HG03520 (cell line): Measurements from ENCODE around the gene TYROBP.
"Not testable (repeated sequence)": the region's sequence is repeated elsewhere in the genome, so short reads cannot be mapped to it uniquely, and the experiment has no call there.

Source experiments
- ATAC-seq: cut with Tn5 transposase; IDR thresholded peaks from one replicate; pipeline ENCODE4 v1.9.1; 2021; ENCODE audit warnings: mild to moderate bottlenecking, moderate library complexity; ENCODE audit not compliant: unreplicated experiment

The TYROBP gene

GRCh38 chr19:35908010-35908441 lies at the start of gene TYROBP:
TYROBP (minus strand) TSS chr19:35908295; CDS start chr19:35908228, 67 bp downstream.
- no peak for ATAC-seq

DNA sequence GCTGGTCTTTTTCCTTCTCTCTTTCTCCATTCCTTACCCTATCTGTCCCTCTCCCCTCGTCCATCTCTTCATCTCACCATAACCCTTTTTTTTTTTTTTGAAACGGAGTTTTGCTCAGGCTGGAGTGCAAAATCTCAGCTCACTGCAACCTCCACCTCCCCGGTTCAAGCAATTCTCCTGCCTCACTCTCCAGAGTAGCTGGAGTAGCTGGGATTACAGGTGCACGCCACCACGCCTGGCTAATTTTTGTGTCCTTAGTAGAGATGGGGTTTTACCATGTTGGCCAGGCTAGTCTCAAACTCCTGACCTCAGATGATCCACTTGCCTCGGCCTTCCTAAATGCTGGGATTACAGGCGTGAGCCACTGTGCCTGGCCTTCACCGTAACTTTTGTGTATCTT lies 49.3 kb upstream of the TYROBP start:
- not testable (repeated sequence) for ATAC-seq

- ATAC-seq = no peak
Measured at GRCh38 chr19:35955881-35956634, 48.0 kb upstream of the TYROBP start.

- no peak for ATAC-seq
Measured at GRCh38 chr19:35949131-35949530, 41.0 kb upstream of the TYROBP start.

DNA sequence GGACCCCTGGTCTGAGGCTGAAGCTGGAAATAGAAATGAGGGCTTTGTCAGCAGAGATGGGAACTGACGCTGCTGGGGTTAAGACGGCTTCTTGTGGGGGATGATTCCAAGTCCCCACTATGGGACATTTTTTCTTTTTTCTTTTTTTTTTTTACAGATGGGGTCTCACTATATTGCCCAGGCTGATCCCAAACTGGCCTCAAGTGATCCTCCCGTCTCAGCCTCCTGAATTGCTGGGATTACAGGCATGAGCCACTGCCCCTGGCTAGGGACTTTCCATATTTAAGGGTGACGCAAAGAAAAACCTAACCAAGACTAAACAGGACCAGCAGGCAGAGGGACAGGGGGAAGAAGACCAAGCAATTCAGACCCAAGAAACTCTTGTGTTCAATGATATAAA lies 38.1 kb upstream of the TYROBP start:
- ATAC-seq = no peak

GRCh38 chr19:35945121-35945790 lies 37.2 kb upstream of the TYROBP start:
- ATAC-seq = no peak

- ATAC-seq = no peak
Measured at GRCh38 chr19:35944556-35944955, 36.5 kb upstream of the TYROBP start.

DNA sequence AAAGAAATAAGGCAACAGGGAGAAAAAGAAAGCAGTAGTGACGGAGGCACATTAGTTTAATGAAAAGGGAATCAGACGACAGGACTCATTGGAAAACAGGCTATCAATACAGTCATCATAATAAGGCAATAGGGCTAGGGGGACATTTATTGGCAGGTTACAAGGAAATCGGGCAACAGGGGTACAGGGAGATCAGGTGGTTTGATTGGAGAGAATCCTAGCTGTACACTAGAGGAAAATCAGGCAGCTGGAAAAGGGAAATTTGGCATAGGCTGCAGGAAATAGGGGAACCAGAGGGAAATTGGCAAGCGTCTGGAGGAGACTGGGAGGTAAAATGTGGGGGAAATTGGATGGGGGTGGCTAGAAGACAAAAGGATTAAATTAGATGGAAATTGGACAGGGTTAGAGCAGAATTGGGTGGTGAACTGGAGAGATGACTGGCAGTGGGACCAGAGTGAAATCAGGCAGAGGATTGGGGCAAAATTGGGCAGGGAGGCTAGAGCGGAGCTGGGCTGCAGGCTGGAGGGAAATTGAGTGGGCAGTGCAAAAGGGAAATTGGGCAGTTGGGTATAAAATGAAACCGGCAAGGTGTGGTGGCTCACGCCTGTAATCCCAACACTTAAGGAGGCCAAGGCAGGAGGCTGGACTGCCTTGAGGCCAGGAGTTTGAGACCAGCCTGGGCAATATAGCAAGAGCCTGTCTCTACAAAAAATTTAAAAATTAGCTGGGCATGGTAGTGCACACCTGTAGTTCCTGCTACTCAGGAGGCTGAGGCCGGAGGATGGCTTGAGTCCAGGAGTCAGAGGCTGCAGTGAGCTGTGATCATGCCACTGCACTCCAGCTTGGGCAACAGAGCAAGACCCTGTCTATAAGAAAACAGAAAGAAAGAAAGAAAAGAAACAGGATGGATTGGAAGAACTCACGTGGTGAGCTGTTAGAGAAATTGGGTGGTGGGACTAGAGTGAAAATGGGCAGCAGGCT lies 35.5 kb upstream of the TYROBP start:
- ATAC-seq = no peak

DNA sequence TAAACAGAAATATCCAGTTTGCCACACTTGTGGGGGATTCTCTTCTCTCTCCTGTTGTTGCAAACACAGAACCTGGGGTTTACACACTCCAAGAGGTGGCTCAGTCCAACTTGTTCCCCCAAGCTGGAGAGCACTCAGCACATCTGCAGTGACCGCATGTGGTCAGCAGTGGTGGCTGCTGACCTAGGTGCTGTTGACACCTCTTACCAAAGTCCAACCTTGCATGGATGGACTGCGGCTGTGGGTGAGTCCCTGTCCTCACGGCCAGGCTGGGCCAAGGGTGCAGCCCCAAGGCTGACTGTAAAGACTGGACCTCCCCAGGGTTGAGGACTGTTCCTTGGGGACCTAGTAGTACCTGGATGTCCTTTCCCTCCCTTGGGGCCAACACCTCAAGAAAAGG lies 34.1 kb upstream of the TYROBP start:
- no peak for ATAC-seq

- no peak for ATAC-seq
Measured at GRCh38 chr19:35940839-35941238, 32.7 kb upstream of the TYROBP start.

- no peak for ATAC-seq
Measured at GRCh38 chr19:35940078-35940775, 32.1 kb upstream of the TYROBP start.

GRCh38 chr19:35939307-35940077 lies 31.4 kb upstream of the TYROBP start:
- no peak for ATAC-seq

GRCh38 chr19:35938282-35939224 lies 30.5 kb upstream of the TYROBP start:
- ATAC-seq = no peak

DNA sequence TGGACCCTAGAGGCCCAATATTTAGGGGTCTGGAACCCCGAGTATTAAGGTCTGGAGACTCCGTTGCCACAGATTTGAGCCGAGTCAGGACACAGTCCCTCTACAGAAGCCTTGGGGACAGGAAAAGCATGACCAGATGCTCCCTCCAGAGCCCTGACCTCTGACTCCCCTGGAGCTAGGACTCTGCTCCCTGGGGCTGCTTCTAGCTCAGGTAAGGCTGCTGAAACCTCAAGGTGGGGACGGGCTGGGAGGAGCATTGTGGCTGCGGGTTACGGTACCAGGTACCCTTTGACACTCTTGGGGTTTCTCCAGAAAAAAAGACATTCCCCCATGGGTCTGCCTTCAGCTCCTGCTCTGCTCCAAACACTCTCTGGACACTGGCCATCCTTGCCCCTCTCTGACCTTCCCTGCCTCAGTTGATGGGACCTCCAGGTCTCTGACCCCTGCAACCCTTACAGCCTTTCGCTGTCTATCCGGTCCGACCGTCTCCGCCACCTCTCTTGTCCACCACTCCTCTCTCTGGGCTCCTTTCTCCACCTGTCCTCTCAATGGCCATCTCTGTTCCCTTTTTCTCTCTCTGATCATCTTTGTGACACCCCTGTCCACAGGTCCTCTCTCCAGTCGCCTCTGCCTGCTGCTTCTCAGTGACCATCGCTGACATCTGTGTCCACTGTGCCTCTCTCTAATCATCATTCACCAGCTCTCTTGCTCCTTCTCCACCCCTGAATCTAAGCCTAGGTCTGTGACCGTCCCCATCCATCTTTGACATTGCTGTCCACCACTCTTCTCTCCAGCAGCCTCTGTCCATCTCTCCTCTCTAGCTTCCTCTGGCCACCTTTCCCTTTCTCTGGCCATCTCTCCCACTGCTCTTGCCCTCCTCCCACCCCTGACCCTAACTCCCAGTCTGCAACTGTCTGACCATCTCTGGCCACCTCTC lies 29.5 kb upstream of the TYROBP start:
- ATAC-seq = no peak

GRCh38 chr19:35936738-35937268 lies 28.7 kb upstream of the TYROBP start:
- no peak for ATAC-seq

GRCh38 chr19:35935911-35936737 lies 28.0 kb upstream of the TYROBP start, which contains the start of gene LRFN3:
LRFN3 (plus strand) TSS chr19:35936374; CDS start chr19:35939426, 3,052 bp downstream.
- ATAC-seq = no peak
